Fibroblast of lung (primary cell): ENCODE measurements around the gene ATP9B. TPM values are rescaled to one million over a fixed set of nuclear protein-coding genes. Genes with fewer than 3 reads are reported as not detected.

ENCODE experiments used
- DNase-seq, 2 donors: peaks; one replicate each; pipeline versions ENCODE4 v3.0.0 to v3.0.0-alpha.2; 2010; ENCODE audit warnings: low read depth in 2 of 2
- H2AFZ ChIP-seq: 2 replicates; pipeline ENCODE4 v1.5.1; 2012; ENCODE audit warnings: low read length, control low read depth, inconsistent platforms
- H3K27ac ChIP-seq: 2 replicates; pipeline ENCODE4 v1.5.1; 2011; ENCODE audit warnings: low read length, control low read depth; ENCODE audit not compliant: insufficient read depth
- H3K27me3 ChIP-seq: 2 replicates; pipeline ENCODE4 v1.5.1; 2011; ENCODE audit warnings: mild to moderate bottlenecking, low read length; ENCODE audit not compliant: control insufficient read depth, insufficient read depth
- H3K36me3 ChIP-seq: 2 replicates; pipeline ENCODE4 v1.5.1; 2011; ENCODE audit warnings: low read length; ENCODE audit not compliant: control insufficient read depth, insufficient read depth
- H3K4me1 ChIP-seq: 2 replicates; pipeline ENCODE4 v1.5.1; 2011; ENCODE audit warnings: low read length; ENCODE audit not compliant: control insufficient read depth, insufficient read depth; ENCODE audit errors: extremely low read depth
- H3K4me2 ChIP-seq: 2 replicates; pipeline ENCODE4 v1.5.1; 2011; ENCODE audit warnings: low read length, control low read depth; ENCODE audit not compliant: insufficient read depth; ENCODE audit errors: extremely low read depth
- H3K4me3 ChIP-seq, 4 experiments: fragments of 200-600 bp in 1 of 4; sonication (generic) in 1 of 4; replicated peaks in 1 of 4; 2 replicates each; pipeline ENCODE4 v1.5.1; 2011 to 2016; ENCODE audit warnings: low read length in 4 of 4, low read depth in 3 of 4, mild to moderate bottlenecking in 3 of 4, control low read depth in 2 of 4, inconsistent platforms in 1 of 4, mixed read lengths in 1 of 4; ENCODE audit not compliant: insufficient read depth in 1 of 4; ENCODE audit errors: control extremely low read depth in 1 of 4
- H3K79me2 ChIP-seq: 2 replicates; pipeline ENCODE4 v1.5.1; 2012; ENCODE audit warnings: mild to moderate bottlenecking, low read length, inconsistent platforms; ENCODE audit not compliant: control insufficient read depth, insufficient read depth
- H3K9ac ChIP-seq: 2 replicates; pipeline ENCODE4 v1.5.1; 2011; ENCODE audit warnings: mild to moderate bottlenecking, low read length, control low read depth; ENCODE audit not compliant: insufficient read depth
- H3K9me3 ChIP-seq: 2 replicates; pipeline ENCODE4 v1.5.1; 2012; ENCODE audit warnings: low read depth, low read length; ENCODE audit not compliant: control insufficient read depth, insufficient read depth
- H4K20me1 ChIP-seq: 2 replicates; pipeline ENCODE4 v1.5.1; 2011; ENCODE audit warnings: low read length; ENCODE audit not compliant: control insufficient read depth, insufficient read depth; ENCODE audit errors: extremely low read depth
- CTCF ChIP-seq, 2 donors: IDR thresholded peaks in 1 of 2; conservative IDR thresholded peaks in 1 of 2; 1 replicate in 1 of 2; 2 replicates in 1 of 2; pipeline ENCODE4 v1.5.1; 2011 to 2012; ENCODE audit warnings: low read length in 2 of 2, control low read depth in 1 of 2, inconsistent platforms in 1 of 2, low read depth in 1 of 2, mild to moderate bottlenecking in 1 of 2
- EZH2 ChIP-seq: IDR thresholded peaks from 2 replicates; pipeline ENCODE4 v1.5.1; 2012; ENCODE audit warnings: low read length, control low read depth, mild to moderate bottlenecking; ENCODE audit errors: missing control alignments
- polyA plus RNA-seq, 2 donors: library from polyadenylated mRNA; depleted of rRNA in 1 of 2; stranded (reverse) in 1 of 2; unstranded in 1 of 2; fragments of >200 nt; gene quantifications; 2 replicates each; pipeline ENCODE4 v1.2.1, GENCODE V29; 2011 to 2012; ENCODE audit warnings: missing spikeins in 1 of 2
- total RNA-seq: library from RNA; depleted of rRNA; stranded (reverse); fragments of >200 nt; gene quantifications from 2 replicates; pipeline ENCODE4 v1.2.1, GENCODE V29; 2014

Gene ATP9B
- total and polyA plus RNA-seq, 2 donors (not counting 1 experiment from before 2014, with no cell fraction given), result 11.2 to 27.7 TPM

DNA sequence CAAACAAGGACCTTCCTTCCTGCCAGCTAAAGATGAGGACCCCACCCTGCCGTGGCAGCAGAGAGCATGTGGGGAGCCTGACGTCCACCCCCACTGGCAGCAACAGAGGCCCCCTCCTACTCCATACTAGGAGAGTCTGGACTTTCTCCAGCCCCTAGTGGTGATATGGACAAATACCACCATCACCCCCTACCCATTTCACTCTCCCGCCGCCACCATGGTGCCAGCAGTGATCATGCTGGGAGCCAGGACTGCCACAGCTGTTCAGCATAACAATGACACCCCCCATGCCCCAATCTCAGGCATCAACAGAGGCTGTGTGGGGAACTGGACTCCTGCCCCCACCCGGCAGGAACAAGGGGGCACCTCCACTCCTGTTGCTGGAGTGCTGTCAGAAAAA lies 42.7 kb upstream of the ATP9B start:
- Histone ChIP-seq H2AFZ (no peak overlapping the region), H3K4me1 (no peaks in the 10 kb centered on the region), H3K27ac (no peak overlapping the region), H3K4me2 (no peak overlapping the region), H3K27me3 (no peaks in the 10 kb centered on the region), H3K9ac (no peak overlapping the region), H3K79me2 (no peaks in the 10 kb centered on the region), H3K36me3 (no peaks in the 10 kb centered on the region), H4K20me1 (no peaks in the 10 kb centered on the region), H3K4me3 (no peak overlapping the region), H3K9me3 (no peaks in the 10 kb centered on the region)
- no peak for TF ChIP-seq EZH2
- TF ChIP-seq CTCF (conservative IDR thresholded peaks at IDR 0.05 in 1 of 2, IDR thresholded peaks at IDR 0.05 in 1 of 2; ENCODE audit: low read depth in 1 of 2, low read length in 2 of 2), result no peak
- no peak for DNase-seq

GRCh38 chr18:79030680-79031079 lies 38.5 kb upstream of the ATP9B start:
- no peak for DNase-seq
- Histone ChIP-seq H3K27me3 (no peaks in the 10 kb centered on the region), H3K9ac (no peak overlapping the region), H3K9me3 (no peaks in the 10 kb centered on the region), H3K79me2 (no peaks in the 10 kb centered on the region), H3K4me3 (no peak overlapping the region), H2AFZ (no peak overlapping the region), H3K36me3 (no peaks in the 10 kb centered on the region), H3K4me2 (no peak overlapping the region), H3K27ac (no peak overlapping the region), H4K20me1 (no peaks in the 10 kb centered on the region), H3K4me1 (no peaks in the 10 kb centered on the region)
- TF ChIP-seq EZH2 (no peak), CTCF (conservative IDR thresholded peaks at IDR 0.05 in 1 of 2, IDR thresholded peaks at IDR 0.05 in 1 of 2; ENCODE audit: low read depth in 1 of 2, low read length in 2 of 2) (no peak)

DNA sequence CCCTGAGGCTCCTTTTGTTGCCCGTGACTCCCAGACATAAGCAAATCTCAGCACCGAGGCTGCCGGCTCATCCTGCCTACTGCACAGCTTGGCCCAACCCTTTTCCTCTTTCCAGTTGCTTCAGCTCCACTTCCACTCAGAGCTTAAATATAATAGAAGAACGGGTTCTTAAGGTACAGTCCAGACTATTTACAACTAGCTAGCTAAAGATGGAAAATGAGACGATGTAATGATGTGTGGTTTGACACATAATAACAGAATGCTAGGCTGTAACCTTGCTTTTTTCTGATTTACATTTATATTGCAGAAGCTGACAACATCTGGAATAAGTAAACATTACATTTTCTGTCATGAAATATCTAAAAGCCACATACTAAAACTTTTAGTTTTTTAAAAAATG lies 26.9 kb upstream of the ATP9B start:
- no peaks in the 10 kb centered on the region for H4K20me1 ChIP-seq
- no peak overlapping the region for H3K9ac ChIP-seq
- H3K27me3 ChIP-seq, result no peaks in the 10 kb centered on the region
- H3K4me1 ChIP-seq, result no peaks in the 10 kb centered on the region
- H3K9me3 ChIP-seq, result no peaks in the 10 kb centered on the region
- H3K36me3 ChIP-seq, result no peaks in the 10 kb centered on the region
- no peak overlapping the region for H3K4me2 ChIP-seq
- TF ChIP-seq CTCF (conservative IDR thresholded peaks at IDR 0.05 in 1 of 2, IDR thresholded peaks at IDR 0.05 in 1 of 2; ENCODE audit: low read depth in 1 of 2, low read length in 2 of 2) (no peak), EZH2 (no peak)
- no peak overlapping the region for H2AFZ ChIP-seq
- no peak overlapping the region for H3K4me3 ChIP-seq
- no peaks in the 10 kb centered on the region for H3K79me2 ChIP-seq
- no peak overlapping the region for H3K27ac ChIP-seq
- peak in 1 of 2 donors; percentile 4 for DNase-seq
